ENCODE measurements around the gene CAMK2D.

CAMK2D gene

GRCh38 chr4:113604955-113605354 lies 156.6 kb downstream of the CAMK2D start:
- no peak for DNase-seq (ENCODE audit: low read depth)

DNA sequence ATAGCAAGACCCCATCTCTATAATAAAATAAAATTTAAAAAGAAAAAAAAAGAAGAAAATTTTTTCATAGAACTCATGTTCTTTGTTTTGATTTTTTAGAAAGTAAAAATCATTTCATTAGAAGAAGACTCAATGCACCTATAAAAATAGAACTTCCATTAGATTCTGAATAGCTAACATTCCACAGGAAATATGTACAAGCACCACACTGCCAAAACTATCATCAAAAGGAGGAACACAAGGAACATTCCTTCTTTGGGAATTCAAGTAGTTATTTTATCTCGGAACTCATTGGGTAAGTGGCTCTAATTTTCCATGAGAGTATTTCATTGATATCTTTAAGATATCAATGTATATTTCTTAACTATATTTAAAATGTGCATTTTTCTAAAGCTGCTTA lies 157.6 kb downstream of the CAMK2D start:
- DNase-seq (ENCODE audit: low read depth), result no peak

- DNase-seq (ENCODE audit: low read depth), result no peak
Observed at GRCh38 chr4:113602646-113603228, 158.8 kb downstream of the CAMK2D start.

GRCh38 chr4:113601636-113602035 lies 159.9 kb downstream of the CAMK2D start:
- DNase-seq (ENCODE audit: low read depth), result no peak

DNA sequence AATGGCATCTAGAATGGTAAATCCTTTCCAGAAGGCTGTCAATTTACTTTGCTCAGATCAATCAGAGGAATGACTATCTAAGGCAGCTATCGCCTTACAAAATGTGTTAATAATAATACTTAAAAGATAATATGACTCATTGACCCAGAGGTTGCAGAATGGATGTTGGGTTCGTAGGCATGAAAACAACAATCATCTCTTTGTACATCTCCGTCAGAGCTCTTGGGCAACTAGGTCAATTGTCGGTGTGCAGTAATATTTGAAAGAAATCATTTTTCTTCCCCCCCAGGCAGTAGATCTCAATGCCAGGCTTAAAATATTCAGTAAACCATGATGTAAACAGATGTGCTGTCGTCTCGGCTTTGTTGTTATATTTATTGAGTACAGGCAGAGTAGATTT lies 165.1 kb downstream of the CAMK2D start:
- no peak for DNase-seq (ENCODE audit: low read depth)

DNA sequence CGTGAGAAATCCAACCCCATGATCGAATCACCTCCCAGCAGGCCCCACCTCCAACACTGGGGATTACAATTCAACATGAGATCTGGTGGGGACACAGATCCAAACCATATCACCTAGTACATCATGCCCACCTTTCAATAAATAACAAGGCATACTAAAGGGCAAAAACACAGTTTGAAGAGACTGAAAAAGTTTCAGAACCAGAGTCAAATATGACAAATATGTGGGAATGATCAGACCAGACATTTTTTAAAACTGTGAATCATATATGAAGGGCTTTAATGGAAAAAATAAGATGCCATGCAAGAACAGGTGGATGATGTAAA lies 167.3 kb downstream of the CAMK2D start:
- DNase-seq (ENCODE audit: low read depth), result no peak

GRCh38 chr4:113593400-113594230 lies 167.9 kb downstream of the CAMK2D start:
- DNase-seq (ENCODE audit: low read depth), result no peak

GRCh38 chr4:113591982-113592381 lies 169.6 kb downstream of the CAMK2D start:
- DNase-seq (ENCODE audit: low read depth), result no peak

- no peak for DNase-seq (ENCODE audit: low read depth)
Observed at GRCh38 chr4:113588895-113589668, 172.5 kb downstream of the CAMK2D start.

DNA sequence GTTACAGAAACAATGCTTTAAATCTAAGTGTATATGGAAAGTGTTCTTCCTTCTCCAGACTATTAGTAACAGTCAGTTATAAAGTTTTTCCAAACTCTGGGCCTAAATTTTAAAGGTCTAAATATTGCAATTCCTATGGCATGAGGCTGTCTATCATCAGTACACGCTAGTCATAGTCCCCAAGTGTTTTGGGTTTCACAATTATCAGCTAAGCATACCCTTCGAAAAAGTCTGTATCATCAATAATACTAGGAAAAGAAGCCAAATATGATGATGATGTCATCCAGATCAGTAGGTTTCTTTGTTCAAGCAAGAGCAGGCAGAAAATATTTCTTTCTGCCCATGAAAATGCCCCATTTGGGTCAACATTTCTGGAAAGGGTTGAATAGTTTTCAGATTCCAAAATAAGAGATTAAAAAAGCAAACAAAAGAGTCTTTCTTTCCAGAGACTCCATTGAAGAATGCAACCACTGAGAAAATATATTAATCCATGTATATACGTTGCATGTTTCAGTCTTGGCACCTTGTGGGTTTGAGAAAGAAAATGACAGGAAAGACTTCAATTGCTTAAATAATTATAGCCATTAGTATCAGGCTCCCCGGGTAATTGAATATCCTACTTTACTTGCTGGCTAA lies 173.8 kb downstream of the CAMK2D start:
- DNase-seq (ENCODE audit: low read depth), result no peak

GRCh38 chr4:113587156-113587555 lies 174.4 kb downstream of the CAMK2D start:
- no peak for DNase-seq (ENCODE audit: low read depth)

DNA sequence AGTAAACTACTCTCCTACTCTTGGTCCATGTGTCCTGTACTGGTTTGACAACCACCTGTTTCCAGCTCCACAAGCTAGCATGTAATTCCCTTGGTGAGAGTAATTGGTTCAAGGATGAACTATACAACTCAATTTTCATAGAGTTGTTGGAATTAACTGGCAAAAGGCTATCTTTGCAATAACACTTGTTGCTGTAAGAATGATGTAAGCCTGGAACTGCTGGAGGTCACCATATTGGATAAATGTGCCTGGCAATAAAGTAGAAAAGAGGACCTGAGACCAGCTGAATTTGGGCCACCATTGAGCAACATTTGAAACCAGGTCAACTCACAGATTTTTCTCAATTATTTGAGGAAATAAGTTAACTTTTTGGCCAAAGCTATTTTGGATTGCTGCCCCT lies 175.5 kb downstream of the CAMK2D start:
- DNase-seq (ENCODE audit: low read depth), result no peak

DNA sequence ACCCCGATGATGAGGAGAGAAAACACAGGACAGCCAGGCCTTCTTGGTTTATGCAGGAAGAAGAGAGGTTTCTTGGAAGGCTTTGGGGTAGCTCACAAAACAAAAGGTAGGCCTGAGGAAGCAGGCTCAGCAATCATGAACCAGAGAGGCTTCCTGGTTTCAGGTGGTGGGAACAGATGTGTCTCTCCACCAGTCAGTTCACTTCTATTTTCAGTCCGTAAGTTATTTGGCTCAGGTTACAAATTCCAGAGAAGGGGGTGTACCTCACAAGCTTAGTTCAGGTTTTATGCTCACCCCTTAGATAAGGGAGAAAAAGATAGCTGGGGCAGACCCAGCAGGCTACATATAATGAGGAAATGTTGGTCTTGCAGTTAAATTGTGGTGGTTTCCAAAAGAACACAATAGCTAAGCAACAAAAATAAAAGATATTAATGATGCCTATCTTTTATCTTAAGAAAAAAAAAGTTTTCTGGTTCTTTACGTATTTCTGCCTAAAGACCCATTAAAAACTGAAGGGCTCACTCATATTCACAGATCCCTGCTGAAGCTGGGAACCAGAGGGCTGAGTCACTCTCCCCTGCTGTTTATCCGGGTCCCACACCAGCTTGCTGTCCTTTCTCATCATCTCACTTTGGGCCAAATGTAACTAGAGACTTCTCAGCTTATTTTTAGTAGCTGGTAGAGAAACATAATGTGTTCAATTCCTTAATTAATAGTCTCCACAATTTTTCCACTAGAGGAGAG lies 177.0 kb downstream of the CAMK2D start:
- peak; percentile 39 for DNase-seq (ENCODE audit: low read depth)

- DNase-seq (ENCODE audit: low read depth), result no peak
Observed at GRCh38 chr4:113582737-113583136, 178.8 kb downstream of the CAMK2D start.

DNA sequence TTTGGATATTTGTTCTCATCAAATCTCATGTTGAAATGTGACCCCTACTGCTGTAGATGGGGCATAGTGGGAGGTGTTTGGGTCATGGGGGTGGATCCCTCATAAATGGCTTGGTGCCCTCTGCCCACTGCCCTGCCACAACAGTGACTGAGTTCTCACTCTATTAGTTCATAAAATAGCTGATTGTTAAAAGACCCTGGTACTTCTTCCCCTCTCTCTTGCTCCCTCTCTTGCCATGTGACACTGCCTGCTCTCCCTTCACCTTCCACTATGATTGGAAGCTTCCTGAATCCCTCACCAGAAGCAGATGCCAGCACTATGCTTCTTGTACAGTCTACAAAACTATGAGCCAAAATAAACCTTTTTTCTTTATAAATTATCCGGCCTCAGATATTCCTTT lies 182.2 kb downstream of the CAMK2D start:
- no peak for DNase-seq (ENCODE audit: low read depth)

- DNase-seq (ENCODE audit: low read depth), result no peak
Observed at GRCh38 chr4:113576947-113577678, 184.4 kb downstream of the CAMK2D start.

DNA sequence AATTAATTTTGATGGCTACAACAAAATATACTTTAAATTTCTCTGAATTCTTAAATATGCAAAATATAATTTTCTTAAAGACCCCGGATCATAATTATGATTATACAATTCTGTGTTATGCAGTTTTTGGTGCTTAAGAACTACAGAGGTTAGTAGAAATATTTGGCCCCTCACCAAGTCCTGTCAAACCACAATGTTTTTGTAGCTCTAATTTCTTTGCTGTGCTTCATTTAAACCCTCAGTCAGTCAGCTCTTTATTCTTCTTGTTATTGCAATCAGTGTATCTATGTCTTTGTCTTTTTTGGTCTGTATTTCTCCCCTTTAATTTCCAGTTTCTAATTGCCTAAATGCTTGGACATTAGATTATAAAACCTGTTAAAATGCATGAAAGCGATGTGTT lies 186.1 kb downstream of the CAMK2D start:
- no peak for DNase-seq (ENCODE audit: low read depth)

DNA sequence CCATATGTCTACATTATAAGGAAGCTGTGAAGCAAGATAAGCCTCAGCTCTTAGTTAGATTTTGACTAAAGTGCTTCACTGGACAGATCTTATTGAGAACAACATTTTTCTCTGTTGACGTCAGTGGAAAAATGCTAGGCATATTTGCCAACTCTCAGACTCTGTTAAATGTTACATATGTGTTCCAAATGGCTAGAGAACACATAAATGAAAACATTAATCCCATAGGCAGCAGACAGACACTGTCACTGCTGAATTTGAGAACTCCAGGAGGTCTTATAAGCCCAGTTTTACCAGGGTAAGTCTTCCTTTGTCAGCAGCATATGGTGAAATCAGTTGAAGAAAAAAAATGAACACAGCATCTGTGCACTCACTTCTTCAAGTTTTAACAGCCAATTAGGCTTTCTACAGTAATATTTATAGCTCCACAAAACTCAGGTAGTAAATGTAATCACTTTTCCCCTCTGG lies 186.9 kb downstream of the CAMK2D start:
- no peak for DNase-seq (ENCODE audit: low read depth)

DNA sequence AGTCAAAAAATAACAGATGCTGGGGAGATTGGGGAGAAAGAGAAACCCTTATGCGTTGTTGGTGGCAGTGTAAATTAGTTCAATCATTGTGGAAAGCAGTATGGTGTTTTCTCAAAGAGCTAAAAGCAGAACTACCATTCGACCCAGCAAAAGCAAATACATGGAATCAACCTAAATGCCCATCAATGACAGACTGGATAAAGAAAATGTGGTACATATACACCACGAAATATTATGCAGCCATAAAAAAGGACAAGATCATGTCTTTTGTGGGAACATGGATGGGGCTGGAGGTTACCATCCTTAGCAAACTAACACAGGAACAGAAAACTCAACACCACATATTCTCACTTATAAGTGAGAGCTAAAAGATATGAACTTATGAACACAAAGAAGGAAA lies 188.9 kb downstream of the CAMK2D start:
- DNase-seq (ENCODE audit: low read depth), result no peak

GRCh38 chr4:113566015-113566795 lies 195.3 kb downstream of the CAMK2D start:
- DNase-seq (ENCODE audit: low read depth), result no peak

- DNase-seq (ENCODE audit: low read depth), result no peak
Observed at GRCh38 chr4:113565702-113566012, 195.9 kb downstream of the CAMK2D start.
